ENCODE measurements around the gene EIF2A.
"Not testable (repeated sequence)": the region's sequence is repeated elsewhere in the genome, so short reads cannot be mapped to it uniquely, and the experiment has no call there.

EIF2A gene

DNA sequence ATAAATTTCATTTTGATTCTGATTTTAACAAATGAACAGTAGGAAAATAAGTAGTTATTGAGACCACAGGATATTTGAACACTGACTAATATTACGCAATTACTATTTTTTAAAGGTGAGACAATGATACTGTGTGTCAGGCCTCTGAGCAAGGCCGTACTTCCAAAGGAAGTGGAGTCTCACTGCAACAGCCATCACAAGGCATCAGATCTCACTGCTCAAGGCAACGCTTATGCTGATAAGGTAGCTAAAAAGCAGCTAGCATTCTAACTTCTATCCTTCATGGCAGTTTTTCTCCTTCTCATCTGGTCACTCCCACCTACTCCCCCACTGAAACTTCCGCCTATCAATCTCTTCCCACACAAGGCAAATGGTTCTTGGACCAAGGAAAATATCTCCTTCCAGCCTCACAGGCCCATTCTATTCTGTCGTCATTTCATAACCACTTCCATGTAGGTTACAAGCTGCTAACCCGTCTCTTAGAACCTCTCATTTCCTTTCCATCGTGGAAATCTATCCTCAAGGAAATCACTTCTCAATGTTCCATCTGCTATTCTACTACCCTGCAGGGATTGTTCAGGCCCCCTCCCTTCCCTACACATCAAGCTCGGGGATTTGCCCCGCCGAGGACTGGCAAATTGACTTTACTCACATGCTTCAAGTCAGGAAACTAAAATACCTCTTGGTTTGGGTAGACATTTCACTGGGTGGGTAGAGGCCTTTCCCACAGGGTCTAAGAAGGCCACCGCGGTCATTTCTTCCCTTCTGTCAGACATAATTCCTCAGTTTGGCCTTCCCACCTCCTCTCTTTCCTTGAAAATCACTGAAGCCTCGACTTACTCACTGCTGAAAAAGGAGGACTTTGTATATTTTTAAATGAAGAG lies 54.3 kb downstream of the EIF2A start:
- DNase-seq (ENCODE audit: low read depth in 2 of 2, low spot score in 1 of 2): not testable (repeated sequence)

DNA sequence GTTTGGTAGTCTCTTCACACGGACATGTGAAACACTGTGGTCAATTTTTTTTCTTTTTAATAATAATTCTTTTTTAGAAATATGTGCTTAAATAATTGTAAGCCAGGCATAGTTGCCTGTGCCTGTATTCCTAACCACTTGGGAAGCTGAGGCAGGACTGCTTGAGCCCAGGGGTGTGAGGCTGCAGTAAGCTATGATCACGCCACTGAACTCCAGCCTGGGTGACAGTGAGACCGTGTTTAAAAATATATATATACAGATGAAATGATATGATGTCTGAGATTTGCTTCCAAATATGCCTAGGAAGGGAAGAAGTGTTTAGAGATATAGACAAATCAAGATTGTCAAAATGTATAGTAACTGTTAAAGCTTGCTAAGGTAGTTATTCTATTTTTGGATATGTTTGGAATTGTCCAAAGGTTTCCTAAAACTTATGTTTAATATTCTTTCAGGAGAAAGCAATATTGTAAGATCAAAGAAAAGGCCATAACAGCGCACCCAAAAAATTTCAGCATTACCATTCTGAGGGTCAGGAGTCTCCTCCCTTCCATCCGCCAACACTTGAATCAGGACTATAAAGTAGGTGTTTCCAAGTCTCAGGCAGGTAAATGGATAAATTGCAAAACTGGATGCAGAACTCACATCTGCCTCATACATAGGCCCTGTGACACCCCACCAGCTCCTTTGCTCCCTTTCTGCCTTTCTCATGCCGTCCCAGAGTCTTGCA lies 56.0 kb downstream of the EIF2A start:
- no peak for DNase-seq (ENCODE audit: low read depth in 2 of 2, low spot score in 1 of 2)

DNA sequence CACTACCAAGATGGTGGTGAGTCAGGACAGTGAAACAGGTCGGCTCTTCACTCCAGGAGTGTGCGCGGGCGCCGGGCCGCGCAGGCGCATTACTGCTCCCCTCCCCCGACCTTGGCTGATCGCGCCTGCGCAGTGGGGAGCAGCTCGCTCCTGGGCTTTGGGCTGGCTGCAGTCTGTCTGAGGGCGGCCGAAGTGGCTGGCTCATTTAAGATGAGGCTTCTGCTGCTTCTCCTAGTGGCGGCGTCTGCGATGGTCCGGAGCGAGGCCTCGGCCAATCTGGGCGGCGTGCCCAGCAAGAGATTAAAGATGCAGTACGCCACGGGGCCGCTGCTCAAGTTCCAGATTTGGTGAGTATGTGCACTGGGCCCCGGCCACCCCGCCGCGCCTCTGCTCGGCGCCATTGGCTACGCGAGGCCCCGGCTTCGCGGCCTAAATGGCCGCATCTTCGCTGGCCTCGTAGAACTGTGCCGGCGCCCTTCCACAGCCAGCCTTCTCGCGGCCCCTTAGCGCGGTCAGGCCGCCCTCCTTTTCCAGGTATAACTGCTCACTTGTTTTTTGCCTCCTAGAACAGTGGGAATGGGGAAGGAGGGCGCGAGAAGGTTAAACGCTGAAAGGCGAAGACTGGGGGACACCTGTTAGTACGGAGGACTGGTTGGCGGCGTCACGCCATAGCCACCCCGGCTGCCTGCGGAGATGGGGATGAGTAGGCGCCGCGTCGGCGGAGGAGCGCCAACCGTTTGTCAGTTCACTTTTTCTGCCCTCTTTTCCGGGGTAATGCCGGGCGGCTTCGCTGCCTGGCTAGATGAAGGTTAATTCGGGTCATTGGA lies 56.8 kb downstream of the EIF2A start, which contains the start of gene SELENOT:
Gene SELENOT, plus strand, starts transcription at position 169 of the 827 bp plus-strand sequence. Its CDS starts 42 bp downstream, at position 211.
- DNase-seq (ENCODE audit: low read depth in 2 of 2, low spot score in 1 of 2): peak; percentile 87 to 93

DNA sequence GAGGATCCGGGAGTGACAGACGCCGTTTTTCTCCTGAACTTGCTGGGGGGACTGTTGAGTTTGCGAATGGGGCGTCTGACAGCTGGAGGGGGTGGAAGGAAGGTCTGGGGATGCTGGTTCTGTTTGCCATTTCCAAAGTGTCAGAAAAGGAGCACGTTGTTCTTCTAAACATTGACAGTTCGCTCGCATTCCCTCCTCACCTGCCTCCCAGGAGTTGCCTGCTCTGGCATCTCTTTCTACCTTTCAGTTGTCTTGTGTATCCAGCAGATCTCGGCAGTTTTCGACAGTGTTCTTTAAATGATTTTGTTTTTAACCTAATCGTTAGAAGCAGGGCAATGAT lies 57.4 kb downstream of the EIF2A start:
- DNase-seq (ENCODE audit: low read depth in 2 of 2, low spot score in 1 of 2): no peak

DNA sequence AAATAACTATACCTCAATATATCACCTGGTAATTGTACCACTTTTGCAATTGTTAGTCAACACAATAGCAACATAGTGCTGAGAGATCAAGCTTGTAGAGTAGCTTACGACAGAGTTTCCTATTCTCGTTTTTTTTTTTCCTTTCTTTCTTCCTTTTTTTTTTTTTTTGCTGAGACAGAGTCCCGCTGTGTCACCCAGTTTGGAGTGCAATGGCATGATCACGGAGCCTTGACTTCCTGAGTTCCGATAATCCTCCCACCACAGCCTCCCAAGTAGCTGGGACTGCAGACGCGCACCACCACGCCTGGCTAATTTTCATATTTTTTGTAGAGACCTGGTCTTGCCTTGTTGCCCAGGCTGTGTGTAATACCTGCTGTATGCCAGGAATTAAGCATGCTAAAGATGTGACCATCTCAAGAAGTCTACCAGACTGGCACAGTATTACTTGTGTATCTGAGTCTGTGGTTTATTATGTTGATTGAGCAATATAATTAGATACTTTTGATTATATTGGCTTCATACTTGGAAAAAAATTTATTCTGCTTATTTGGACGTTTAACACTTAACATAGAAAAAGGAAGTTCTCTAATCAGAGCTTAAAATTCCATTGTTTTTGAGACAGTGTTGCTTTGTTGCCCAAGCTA lies 59.5 kb downstream of the EIF2A start:
- DNase-seq (ENCODE audit: low read depth in 2 of 2, low spot score in 1 of 2): no peak

DNA sequence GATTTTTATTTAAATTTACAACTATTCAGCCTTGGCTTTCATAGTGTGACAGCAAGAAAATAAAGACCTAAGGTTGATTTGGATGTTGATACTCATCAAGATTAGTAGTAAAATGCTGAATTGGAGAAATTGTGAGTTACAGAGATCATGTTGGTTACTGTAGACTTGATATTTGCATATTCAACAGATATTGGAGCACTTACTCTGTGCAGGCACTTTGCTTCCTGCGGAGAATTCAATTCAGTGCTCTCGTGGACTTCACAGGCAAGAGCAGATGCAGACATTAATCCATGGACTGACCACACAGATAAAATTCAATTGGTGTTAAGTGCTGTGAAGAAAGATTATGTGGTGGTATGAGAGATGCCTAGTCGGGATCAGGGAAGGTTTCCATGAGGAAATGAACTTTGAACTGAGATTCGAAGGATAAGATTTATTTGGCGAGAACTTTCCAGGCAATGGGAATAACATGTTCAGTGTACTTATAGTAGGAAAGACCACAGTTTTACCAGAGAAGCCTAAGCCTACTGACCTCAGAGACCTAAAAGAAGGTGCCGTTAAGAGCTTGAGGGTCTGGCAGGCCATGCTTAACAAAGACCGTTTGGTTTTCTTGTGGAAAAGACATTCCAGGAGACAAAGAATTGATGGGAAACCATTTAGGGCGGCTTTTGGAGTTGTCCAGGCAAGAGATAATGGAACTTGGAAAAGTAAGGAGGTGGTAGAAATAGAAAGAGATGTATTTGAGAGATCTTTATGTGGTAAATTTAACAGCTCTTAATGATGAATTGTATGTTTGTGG lies 60.9 kb downstream of the EIF2A start:
- DNase-seq (ENCODE audit: low read depth in 2 of 2, low spot score in 1 of 2): no peak

DNA sequence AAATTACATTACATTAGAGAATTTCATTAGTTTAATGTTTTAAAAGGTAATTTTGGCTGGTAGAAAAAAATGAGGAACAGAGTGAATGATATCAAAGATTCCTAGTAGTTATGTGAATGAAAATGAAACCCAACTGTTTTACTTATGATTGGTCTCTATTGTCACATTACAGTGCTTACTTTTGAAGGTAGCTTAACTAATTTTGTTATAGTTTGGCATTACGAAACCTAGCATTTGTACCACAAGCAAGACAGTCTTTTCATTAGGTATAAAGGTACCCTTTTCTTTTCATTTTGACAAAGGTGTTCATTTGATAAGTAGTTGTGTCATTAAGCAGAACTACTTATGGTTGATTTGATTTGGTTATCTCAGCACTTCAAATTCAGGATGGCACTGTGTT lies 63.4 kb downstream of the EIF2A start:
- DNase-seq (ENCODE audit: low read depth in 2 of 2, low spot score in 1 of 2): no peak

DNA sequence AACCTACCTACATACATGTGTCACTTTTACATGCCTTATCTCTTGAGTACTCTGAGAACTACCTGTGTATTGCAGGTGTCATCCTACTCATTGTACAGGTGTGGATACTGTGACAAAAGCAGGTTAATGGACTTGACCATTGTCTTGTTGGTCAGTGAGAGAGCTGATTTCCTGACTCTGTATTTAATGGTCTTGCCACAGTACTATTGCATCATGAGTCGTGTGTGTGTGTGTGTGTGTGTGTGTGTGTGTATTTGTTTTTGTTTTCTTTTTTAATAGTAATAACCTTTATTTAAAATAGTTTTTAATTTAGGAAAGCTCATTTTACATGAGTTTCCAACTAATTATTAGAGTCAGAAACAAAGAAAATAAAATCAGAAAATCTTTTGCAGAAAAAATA lies 64.2 kb downstream of the EIF2A start:
- no peak for DNase-seq (ENCODE audit: low read depth in 2 of 2, low spot score in 1 of 2)

DNA sequence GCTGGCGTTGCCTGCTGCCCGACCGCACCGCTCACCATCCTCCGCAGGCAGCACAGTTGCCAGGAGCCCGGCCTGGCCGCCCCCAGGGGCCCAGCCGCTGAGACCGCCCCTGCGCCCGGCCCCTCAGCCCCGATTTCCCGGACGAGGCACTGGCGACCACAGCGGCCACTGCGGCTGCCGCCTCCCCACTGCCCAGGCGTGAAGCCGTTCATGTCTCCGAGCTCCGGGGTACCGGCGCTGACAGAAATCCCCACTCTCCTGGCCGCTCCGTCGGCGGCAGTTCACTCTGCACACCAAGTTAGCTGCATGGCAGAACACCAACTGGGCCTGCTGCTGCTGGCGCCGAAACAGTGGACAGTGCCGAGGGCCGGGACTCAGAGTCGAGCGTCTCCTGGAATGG lies 65.1 kb downstream of the EIF2A start:
- no peak for DNase-seq (ENCODE audit: low read depth in 2 of 2, low spot score in 1 of 2)

DNA sequence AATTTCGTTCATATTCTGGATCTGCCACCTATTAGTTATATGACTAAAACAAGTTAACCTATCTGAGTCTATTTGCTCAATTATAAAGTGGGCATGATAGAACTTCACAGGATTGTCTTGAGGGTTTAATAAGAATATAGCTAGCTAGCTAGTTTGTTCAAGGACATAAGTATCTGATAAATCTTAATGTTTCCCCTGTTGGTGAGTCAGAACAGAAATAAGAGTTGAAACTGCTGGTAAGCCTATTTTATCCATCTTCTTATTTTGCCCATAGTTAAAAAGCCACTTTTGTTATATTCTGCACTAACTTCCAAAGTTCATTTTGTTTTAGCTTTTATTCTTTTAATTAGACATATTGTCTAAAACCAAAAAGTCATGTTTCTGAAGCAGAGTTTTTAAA lies 65.9 kb downstream of the EIF2A start:
- DNase-seq (ENCODE audit: low read depth in 2 of 2, low spot score in 1 of 2): no peak

DNA sequence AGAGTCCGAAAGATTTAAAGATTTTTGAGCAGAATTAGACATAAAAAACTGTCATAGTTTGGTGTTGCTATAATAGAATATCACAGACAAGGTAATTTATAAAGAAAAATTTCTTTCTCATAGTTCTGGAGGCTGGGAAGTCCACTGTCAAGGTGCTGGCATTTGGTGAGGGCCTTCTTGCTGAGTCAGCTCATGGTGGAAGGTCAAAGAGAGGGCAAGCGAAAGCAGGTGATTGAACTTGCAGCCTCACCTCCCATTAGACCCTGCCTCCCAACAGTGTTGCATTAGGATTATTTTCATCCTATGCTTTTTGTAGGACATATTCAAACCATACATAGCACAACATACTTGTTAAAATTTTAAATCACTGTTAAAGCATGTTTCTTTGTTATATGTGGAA lies 66.4 kb downstream of the EIF2A start:
- DNase-seq (ENCODE audit: low read depth in 2 of 2, low spot score in 1 of 2): no peak

DNA sequence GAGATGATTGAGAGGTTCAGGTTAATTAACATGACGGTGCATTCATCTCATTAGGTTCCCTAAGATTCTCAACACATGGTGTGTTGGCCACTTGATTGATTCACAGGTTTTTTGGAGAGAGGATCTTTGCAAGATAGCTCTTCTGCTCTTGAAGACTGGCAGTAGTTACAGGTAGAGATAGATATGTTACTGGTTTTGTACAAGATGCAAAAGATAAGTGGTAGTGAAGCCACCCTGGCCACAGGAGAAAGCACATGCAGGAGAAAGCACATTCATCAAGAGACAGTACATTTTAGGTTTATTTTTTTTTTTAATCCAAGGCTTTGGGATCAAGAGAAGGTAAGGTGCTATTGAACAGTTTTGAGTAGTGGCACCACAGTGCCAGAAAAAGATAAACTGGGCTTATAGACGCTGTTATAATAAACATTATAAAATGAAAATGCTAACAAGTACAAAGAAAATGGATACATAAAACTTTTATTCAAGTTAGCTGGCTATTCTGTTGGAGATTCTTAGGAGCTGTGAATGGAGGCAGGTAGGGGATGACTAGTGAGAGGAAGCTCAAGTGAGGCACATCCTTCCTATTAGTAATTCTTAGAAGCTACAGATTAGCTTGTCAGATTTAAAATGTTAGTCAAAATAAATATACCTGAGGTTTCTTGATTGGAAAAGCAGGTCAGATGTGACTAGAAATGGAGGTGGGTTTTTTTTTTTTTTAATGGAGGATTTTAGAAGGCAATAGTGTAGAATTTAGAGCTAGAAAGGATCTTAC lies 67.3 kb downstream of the EIF2A start:
- no peak for DNase-seq (ENCODE audit: low read depth in 2 of 2, low spot score in 1 of 2)

DNA sequence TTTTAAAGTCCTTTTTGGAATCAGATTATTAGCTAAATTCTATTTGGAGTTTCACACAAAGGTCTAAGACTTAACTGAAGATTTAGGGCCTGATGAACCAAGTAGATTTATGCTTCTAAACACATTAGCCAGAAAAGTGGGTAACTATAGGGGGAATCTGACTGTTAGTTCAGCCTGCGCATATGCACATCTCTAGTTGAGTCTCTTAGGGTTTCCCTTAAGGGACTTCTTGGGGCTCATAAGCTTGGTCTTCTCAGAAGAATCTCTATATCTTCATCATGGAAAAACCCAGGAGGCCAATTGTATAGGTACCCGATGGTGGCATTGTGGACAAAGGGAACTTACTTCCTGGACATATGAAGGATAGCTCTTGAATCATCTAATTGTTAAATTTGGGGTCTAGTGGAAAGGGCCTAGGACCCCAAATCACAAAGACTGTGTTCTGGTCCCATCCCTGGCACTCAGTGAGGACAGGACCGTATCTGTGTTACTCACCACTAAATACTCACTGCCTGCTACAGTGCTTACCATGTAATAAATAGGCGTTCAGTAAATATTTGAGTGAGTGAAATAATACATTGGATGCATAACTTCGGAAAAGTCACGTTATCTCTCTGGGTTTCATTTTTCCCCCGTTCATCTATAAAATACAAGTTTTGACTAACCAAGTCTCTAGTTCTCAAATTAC lies 73.6 kb downstream of the EIF2A start:
- DNase-seq (ENCODE audit: low read depth in 2 of 2, low spot score in 1 of 2): no peak

DNA sequence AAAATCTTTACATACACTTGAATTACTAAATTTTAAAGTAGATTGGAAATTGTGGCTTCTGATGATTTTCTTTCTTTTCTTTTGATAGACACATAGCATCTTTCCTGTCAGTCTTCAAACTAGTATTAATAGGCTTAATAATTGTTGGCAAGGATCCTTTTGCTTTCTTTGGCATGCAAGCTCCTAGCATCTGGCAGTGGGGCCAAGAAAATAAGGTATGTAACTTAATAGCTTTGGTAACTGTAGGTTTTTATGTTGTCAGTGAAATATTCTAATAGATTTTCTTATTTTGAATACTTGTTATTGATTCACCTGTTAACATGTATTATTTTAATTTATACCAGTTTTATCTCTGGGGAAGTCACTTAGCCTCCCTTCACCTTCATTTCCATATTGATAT lies 76.4 kb downstream of the EIF2A start:
- not testable (repeated sequence) for DNase-seq (ENCODE audit: low read depth in 2 of 2, low spot score in 1 of 2)

DNA sequence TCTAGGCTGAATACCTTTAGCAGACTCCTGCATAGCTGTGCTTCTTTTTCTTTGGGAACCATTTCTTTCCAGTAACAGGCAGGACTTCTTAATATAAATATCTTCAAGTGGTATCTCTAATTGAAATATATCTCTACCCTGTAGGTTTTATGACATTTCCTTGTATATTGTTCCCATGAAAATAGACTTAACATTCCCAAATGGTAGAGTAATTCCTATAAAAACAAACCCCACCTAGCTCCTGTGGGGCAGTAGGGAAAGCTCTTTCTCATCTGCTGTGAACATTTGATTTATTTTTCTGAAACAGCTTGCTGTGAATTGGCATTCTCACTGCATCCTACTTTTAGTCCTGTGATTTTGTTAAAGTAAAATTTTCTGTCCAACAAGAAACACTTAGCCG lies 77.4 kb downstream of the EIF2A start:
- DNase-seq (ENCODE audit: low read depth in 2 of 2, low spot score in 1 of 2): no peak

DNA sequence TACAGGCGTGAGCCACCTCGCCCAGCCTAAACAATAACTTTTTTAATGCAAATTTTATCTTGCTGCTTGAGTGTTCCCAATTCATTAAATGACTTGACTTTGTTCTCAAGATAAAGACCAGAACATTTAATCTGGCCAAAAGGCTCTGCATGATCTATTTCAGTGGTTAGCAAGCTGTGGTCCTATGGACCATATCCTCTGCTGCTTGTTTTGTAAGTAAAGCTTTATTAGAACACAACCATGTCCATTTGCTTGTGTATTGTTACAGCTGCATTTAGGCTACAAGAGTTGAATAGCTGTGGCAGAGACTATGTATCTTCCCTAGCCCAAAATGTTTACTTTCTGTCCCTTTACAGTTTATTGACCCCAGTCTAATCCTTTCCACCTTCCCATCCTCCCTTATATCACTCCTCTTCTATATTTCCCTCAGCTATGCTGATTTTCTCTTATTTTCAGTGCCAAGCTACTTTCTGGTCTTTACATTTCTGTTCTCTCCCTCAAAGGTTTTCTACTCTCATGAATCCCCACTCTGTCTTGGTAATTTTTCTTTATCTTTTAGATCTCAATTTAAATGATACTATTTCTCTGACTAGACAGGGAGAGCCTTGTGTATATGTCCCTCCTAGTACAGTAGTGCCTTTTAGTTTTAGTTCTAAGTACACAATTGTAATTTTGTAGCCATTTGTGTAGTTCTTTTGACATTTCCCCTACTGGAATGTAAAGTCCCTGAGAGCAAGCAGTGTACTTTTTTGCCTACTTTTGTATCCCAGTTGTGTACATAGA lies 79.8 kb downstream of the EIF2A start:
- DNase-seq (ENCODE audit: low read depth in 2 of 2, low spot score in 1 of 2): no peak

DNA sequence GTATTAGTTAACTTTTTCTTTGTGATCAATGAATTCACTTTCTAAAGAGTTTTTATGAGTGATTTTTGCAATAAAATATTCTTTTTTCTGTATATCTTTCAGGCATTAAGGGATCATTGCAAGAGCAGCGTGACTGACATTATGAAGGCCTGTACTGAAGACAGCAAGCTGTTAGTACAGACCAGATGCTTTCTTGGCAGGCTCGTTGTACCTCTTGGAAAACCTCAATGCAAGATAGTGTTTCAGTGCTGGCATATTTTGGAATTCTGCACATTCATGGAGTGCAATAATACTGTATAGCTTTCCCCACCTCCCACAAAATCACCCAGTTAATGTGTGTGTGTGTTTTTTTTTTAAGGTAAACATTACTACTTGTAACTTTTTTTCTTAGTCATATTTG lies 81.0 kb downstream of the EIF2A start:
- no peak for DNase-seq (ENCODE audit: low read depth in 2 of 2, low spot score in 1 of 2)

DNA sequence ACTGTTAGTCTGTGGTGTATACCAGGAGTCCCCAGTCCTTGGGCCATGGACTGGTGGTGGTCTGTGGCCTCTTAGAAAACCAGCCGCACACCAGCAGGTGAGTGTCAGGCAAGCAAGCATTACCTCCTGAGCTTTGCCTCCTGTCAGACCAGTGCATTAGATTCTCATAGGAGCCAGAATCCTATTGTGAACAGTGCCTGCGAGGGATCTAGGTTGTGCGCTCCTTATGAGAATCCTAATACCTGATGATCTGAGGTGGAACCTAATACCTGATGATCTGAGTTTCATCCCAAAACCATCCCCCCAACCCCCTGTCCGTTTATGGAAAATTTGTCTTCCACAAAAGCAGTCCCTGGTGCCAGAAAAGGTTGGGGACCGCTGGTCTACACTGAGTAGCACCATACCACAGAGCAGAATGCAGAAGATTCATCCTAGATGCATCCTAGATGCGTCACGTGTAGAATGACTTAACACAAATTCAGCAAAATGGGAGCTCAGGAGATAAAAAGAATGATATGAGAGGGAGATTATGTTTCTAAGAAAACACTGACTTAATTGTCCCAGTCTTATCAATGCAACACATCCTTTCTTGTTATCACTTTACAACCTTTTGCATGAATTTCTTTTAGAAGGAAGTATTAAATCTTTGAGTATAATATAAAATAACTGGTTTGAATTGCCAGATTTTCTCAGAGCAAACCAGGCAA lies 85.1 kb downstream of the EIF2A start:
- DNase-seq (ENCODE audit: low read depth in 2 of 2, low spot score in 1 of 2): no peak
